K562 (cell line): ENCODE data around the gene NACAD.

Experiments used
- BHLHE40 ChIP-seq: IDR thresholded peaks from 2 replicates; pipeline ENCODE4 v1.6.1; 2011; ENCODE audit warnings: low read length, improper control_type of control experiment
- CREB3 ChIP-seq: fragments of 450-650 bp; conservative IDR thresholded peaks from 2 replicates; pipeline ENCODE4 v1.6.1; 2016; ENCODE audit warnings: missing genetic modification characterization, low read depth, mild to moderate bottlenecking, missing compliant biosample characterization, moderate library complexity
- CTCF ChIP-seq, 3 experiments: IDR thresholded peaks in 2 of 3; conservative IDR thresholded peaks in 1 of 3; 2 replicates each; pipeline ENCODE4 v1.5.1; 2011 to 2012; ENCODE audit warnings: low read length in 3 of 3, mild to moderate bottlenecking in 3 of 3, control low read depth in 2 of 3, improper control_type of control experiment in 1 of 3, inconsistent platforms in 1 of 3, low read depth in 1 of 3, mixed read lengths in 1 of 3, moderate library complexity in 1 of 3; ENCODE audit not compliant: insufficient read depth in 2 of 3
- EHMT2 ChIP-seq: fragments of 450-650 bp; IDR thresholded peaks from 2 replicates; pipeline ENCODE4 v1.6.1; 2018; ENCODE audit warnings: antibody characterized with exemption
- EZH2 ChIP-seq: IDR thresholded peaks from 2 replicates; pipeline ENCODE4 v1.6.1; 2012; ENCODE audit warnings: low read depth, mild to moderate bottlenecking, inconsistent platforms, low read length, borderline replicate concordance
- FOXJ2 ChIP-seq: fragments of 200-800 bp; sonication (Bioruptor generic); IDR thresholded peaks from 2 replicates; pipeline ENCODE4 v1.6.1; 2016; ENCODE audit warnings: missing genetic modification characterization, missing compliant biosample characterization
- MTA3 ChIP-seq: fragments of 450-650 bp; formaldehyde crosslinking; IDR thresholded peaks from 2 replicates; pipeline ENCODE4 v1.6.1; 2017; ENCODE audit warnings: mild to moderate bottlenecking, borderline replicate concordance
- MXI1 ChIP-seq: IDR thresholded peaks from 2 replicates; pipeline ENCODE4 v1.6.1; 2011; ENCODE audit warnings: low read depth, mild to moderate bottlenecking, improper control_type of control experiment, low read length
- NUFIP1 ChIP-seq: fragments of 450-650 bp; IDR thresholded peaks from 2 replicates; pipeline ENCODE4 v1.6.1; 2018; ENCODE audit not compliant: partially characterized antibody
- SPI1 ChIP-seq: IDR thresholded peaks from 2 replicates; pipeline ENCODE4 v1.6.1; 2011; ENCODE audit warnings: low read depth, low read length, control low read depth, borderline replicate concordance
- TGIF2 ChIP-seq: sonication (generic); formaldehyde crosslinking; IDR thresholded peaks from 2 replicates; pipeline ENCODE4 v1.8.1; 2022; ENCODE audit warnings: mild to moderate bottlenecking, missing genetic modification reagents, moderate library complexity
- THRAP3 ChIP-seq: fragments of 450-650 bp; IDR thresholded peaks from 2 replicates; pipeline ENCODE4 v1.6.1; 2016; ENCODE audit warnings: mild to moderate bottlenecking, inconsistent platforms, borderline replicate concordance
- ZNF639 ChIP-seq, 2 experiments: fragments of 200-800 bp in 1 of 2; sonication (Bioruptor generic) in 1 of 2; sonication (generic) in 1 of 2; formaldehyde crosslinking in 1 of 2; IDR thresholded peaks in 1 of 2; conservative IDR thresholded peaks in 1 of 2; 2 replicates each; pipeline versions ENCODE4 v1.5.0 to v1.6.1; 2016 to 2020; ENCODE audit warnings: missing compliant biosample characterization in 1 of 2, missing genetic modification characterization in 1 of 2, missing genetic modification reagents in 1 of 2

- TF ChIP-seq MTA3 (no peak), CTCF (IDR thresholded peaks at IDR 0.05 in 2 of 3, conservative IDR thresholded peaks at IDR 0.05 in 1 of 3; ENCODE audit: insufficient read depth in 2 of 3, low read depth in 1 of 3, low read length in 3 of 3) (no peak), MXI1 (no peak), EZH2 (no peak), TGIF2 (no peak), SPI1 (no peak), FOXJ2 (tag) (no peak), BHLHE40 (no peak), ZNF639 (CRISPR knock-in tag; conservative IDR thresholded peaks at IDR 0.05 in 1 of 2, IDR thresholded peaks at IDR 0.05 in 1 of 2) (no peak), EHMT2 (no peak), THRAP3 (no peak), NUFIP1 (no peak), CREB3 (no peak)
Observed at GRCh38 chr7:45129906-45130305, 41.1 kb upstream of the NACAD start.
